Activated T-helper 1 cell treated with anti-CD3 and anti-CD28 coated beads, Interleukin-2, amount 50 U/mL, for 16 hours (primary cell): Measurements from ENCODE around the gene CHRFAM7A.
A peak's percentile ranks its signal among the peaks of the same experiment; 100 is the strongest.
"Not testable (repeated sequence)": the region's sequence is repeated elsewhere in the genome, so short reads cannot be mapped to it uniquely, and the experiment has no call there.

ENCODE experiments used
- DNase-seq, 2 donors: peaks; one replicate each; pipeline ENCODE4 v3.0.0-alpha.2; 2020; ENCODE audit warnings: low read depth in 1 of 2, low spot score in 1 of 2

Gene CHRFAM7A

GRCh38 chr15:30392766-30393663, at the start of gene CHRFAM7A:
Gene CHRFAM7A (minus strand): TSS chr15:30393540. CDS start chr15:30383351, 10,189 bp downstream.
- DNase-seq = not testable (repeated sequence)

GRCh38 chr15:30438348-30438747, 45.0 kb upstream of the CHRFAM7A start:
- not testable (repeated sequence) for DNase-seq

- not testable (repeated sequence) for DNase-seq
Measured at GRCh38 chr15:30435878-30436277, 42.5 kb upstream of the CHRFAM7A start.

- DNase-seq = not testable (repeated sequence)
Measured at GRCh38 chr15:30420723-30421122, 27.4 kb upstream of the CHRFAM7A start.

GRCh38 chr15:30414160-30414559, 20.8 kb upstream of the CHRFAM7A start, which contains the start of gene GOLGA8R:
Gene GOLGA8R (minus strand): TSS chr15:30414260. CDS start chr15:30414162, 98 bp downstream.
- DNase-seq = not testable (repeated sequence)

- not testable (repeated sequence) for DNase-seq
Measured at GRCh38 chr15:30407636-30408035, 14.3 kb upstream of the CHRFAM7A start.

- peak; percentile 34 to 38 for DNase-seq
Measured at GRCh38 chr15:30398988-30399387, 5.6 kb upstream of the CHRFAM7A start.

GRCh38 chr15:30393664-30393991, 288 bp upstream of the CHRFAM7A start:
- not testable (repeated sequence) for DNase-seq

- not testable (repeated sequence) for DNase-seq
Measured at GRCh38 chr15:30386318-30386887, 6.9 kb downstream of the CHRFAM7A start.

GRCh38 chr15:30377082-30377413, 16.3 kb downstream of the CHRFAM7A start:
- DNase-seq = not testable (repeated sequence)

GRCh38 chr15:30376375-30377081, 16.8 kb downstream of the CHRFAM7A start:
- not testable (repeated sequence) for DNase-seq

- DNase-seq = not testable (repeated sequence)
Measured at GRCh38 chr15:30375872-30376271, 17.5 kb downstream of the CHRFAM7A start.

GRCh38 chr15:30374862-30375261, 18.5 kb downstream of the CHRFAM7A start:
- not testable (repeated sequence) for DNase-seq

GRCh38 chr15:30368271-30368670, 25.1 kb downstream of the CHRFAM7A start:
- DNase-seq = not testable (repeated sequence)

GRCh38 chr15:30367246-30367645, 26.1 kb downstream of the CHRFAM7A start:
- not testable (repeated sequence) for DNase-seq

- not testable (repeated sequence) for DNase-seq
Measured at GRCh38 chr15:30361404-30361803, 31.9 kb downstream of the CHRFAM7A start.

GRCh38 chr15:30360990-30361389, 32.4 kb downstream of the CHRFAM7A start:
- DNase-seq = not testable (repeated sequence)

GRCh38 chr15:30355043-30355442, 38.3 kb downstream of the CHRFAM7A start:
- not testable (repeated sequence) for DNase-seq

GRCh38 chr15:30349803-30350202, 43.5 kb downstream of the CHRFAM7A start:
- not testable (repeated sequence) for DNase-seq

- not testable (repeated sequence) for DNase-seq
Measured at GRCh38 chr15:30336584-30336983, 56.8 kb downstream of the CHRFAM7A start.

GRCh38 chr15:30334152-30334551, 59.2 kb downstream of the CHRFAM7A start:
- DNase-seq = not testable (repeated sequence)
